Measurements from ENCODE around the gene B4GALT5. TPM values are rescaled to one million over a fixed set of nuclear protein-coding genes. Genes with fewer than 3 reads are reported as not detected.

The B4GALT5 gene
- polyA plus RNA-seq, 1 of the 3 experiments (the other 2 are of a cell fraction): 35.1 TPM

GRCh38 chr20:49710971-49711666 lies 2.6 kb downstream of the B4GALT5 start:
- Histone ChIP-seq H3K79me2 (ENCODE audit: insufficient read depth) (peaks cover 78% of the 10 kb centered on the region), H2AFZ (ENCODE audit: low read depth) (no peak overlapping the region), H3K36me3 (replicated peaks in 1 of 2; ENCODE audit: control insufficient read depth in 1 of 2, insufficient read depth in 2 of 2, low read length in 1 of 2) (no peaks in the 10 kb centered on the region), H3K27me3 (ENCODE audit: insufficient read depth) (no peaks in the 10 kb centered on the region), H3K4me1 (ENCODE audit: control insufficient read depth in 1 of 2, insufficient read depth in 2 of 2, low read depth in 1 of 2, low read length in 1 of 2) (peaks cover 6 to 17% of the 10 kb centered on the region in 2 experiments; a peak in 3 of 4 replicates), H3K9me3 (no peaks in the 10 kb centered on the region), H3K27ac (ENCODE audit: low read depth in 2 of 2, low read length in 1 of 2) (no peak overlapping the region), H3K4me3 (ENCODE audit: low read depth in 2 of 2, low read length in 1 of 2) (peak overlapping the region in 1 of 2 experiments; percentile 93; a peak in 1 of 4 replicates), H3K9me2 (no peaks in the 10 kb centered on the region), H3K4me2 (peak overlapping the region; percentile 88), H3F3A (replicated peaks; ENCODE audit: insufficient read depth) (no peaks in the 10 kb centered on the region), H4K20me1 (ENCODE audit: insufficient read depth) (peaks cover 56% of the 10 kb centered on the region), H3K9ac (no peak overlapping the region)
- WGBS (ENCODE audit: low lambda C conversion rate): 31% methylated on average over 3 of the region's 3 CpGs
- CTCF ChIA-PET: interaction anchor here (1.1 to 1.4 kb wide), 4 partner anchors 13 to 168 kb away, joined by 3 to 5 read pairs (median 4); no protein-coding TSS in a partner anchor
- no peak for TF ChIP-seq YY1 (IDR thresholded peaks at IDR 0.05; ENCODE audit: low read depth)
- TF ChIP-seq TAF1 (IDR thresholded peaks at IDR 0.05; ENCODE audit: borderline replicate concordance, low read depth, low read length): no peak
- TF ChIP-seq REST (IDR thresholded peaks at IDR 0.05; ENCODE audit: low read depth, low read length): no peak
- TF ChIP-seq MEF2A (IDR thresholded peaks at IDR 0.05; ENCODE audit: borderline replicate concordance, low read depth): no peak
- no peak for TF ChIP-seq CHD2 (IDR thresholded peaks at IDR 0.05; ENCODE audit: low read length, partially characterized antibody)
- TF ChIP-seq POLR2AphosphoS5 (IDR thresholded peaks at IDR 0.05; ENCODE audit: low read depth, low read length): no peak
- no peak for TF ChIP-seq IRF3 (IDR thresholded peaks at IDR 0.05; ENCODE audit: low read depth, low read length)
- no peak for TF ChIP-seq USF2 (IDR thresholded peaks at IDR 0.05; ENCODE audit: borderline replicate concordance, low read depth, low read length)
- no peak for DNase-seq
- POLR2A ChIA-PET: interaction anchor here (0.5 kb wide), 1 partner anchor 78 kb away, joined by 4 read pairs; no protein-coding TSS in a partner anchor

GRCh38 chr20:49707118-49707517 lies 6.6 kb downstream of the B4GALT5 start:
- no peak overlapping the region for H2AFZ ChIP-seq (ENCODE audit: low read depth)
- no peak overlapping the region for H3K27ac ChIP-seq (ENCODE audit: low read depth in 2 of 2, low read length in 1 of 2)
- ChIA-PET POLR2A (no interaction called here), CTCF (interaction anchor here (1.3 kb wide), 1 partner anchor 97 kb away, joined by 3 read pairs; no protein-coding TSS in a partner anchor)
- H3K9ac ChIP-seq: no peak overlapping the region
- H3K36me3 ChIP-seq (replicated peaks in 1 of 2; ENCODE audit: control insufficient read depth in 1 of 2, insufficient read depth in 2 of 2, low read length in 1 of 2): no peaks in the 10 kb centered on the region
- H3K4me1 ChIP-seq (ENCODE audit: control insufficient read depth in 1 of 2, insufficient read depth in 2 of 2, low read depth in 1 of 2, low read length in 1 of 2): peaks cover 3 to 18% of the 10 kb centered on the region in 2 experiments; a peak in 3 of 4 replicates
- H3K27me3 ChIP-seq (ENCODE audit: insufficient read depth): no peaks in the 10 kb centered on the region
- H3K9me3 ChIP-seq: no peaks in the 10 kb centered on the region
- H3K9me2 ChIP-seq: no peaks in the 10 kb centered on the region
- H3F3A ChIP-seq (replicated peaks; ENCODE audit: insufficient read depth): no peaks in the 10 kb centered on the region
- no peak for DNase-seq
- H3K79me2 ChIP-seq (ENCODE audit: insufficient read depth): peaks cover 100% of the 10 kb centered on the region
- WGBS (ENCODE audit: low lambda C conversion rate): 76% methylated on average over 3 of the region's 3 CpGs
- H3K4me2 ChIP-seq: no peak overlapping the region
- no peak overlapping the region for H3K4me3 ChIP-seq (ENCODE audit: low read depth in 2 of 2, low read length in 1 of 2)
- H4K20me1 ChIP-seq (ENCODE audit: insufficient read depth): peaks cover 61% of the 10 kb centered on the region
- no peak for TF ChIP-seq POLR2AphosphoS5 (IDR thresholded peaks at IDR 0.05; ENCODE audit: low read depth, low read length)
- TF ChIP-seq EZH2phosphoT487 (IDR thresholded peaks at IDR 0.05; ENCODE audit: borderline replicate concordance, low read depth): no peak
- no peak for TF ChIP-seq CHD2 (IDR thresholded peaks at IDR 0.05; ENCODE audit: low read length, partially characterized antibody)
- no peak for TF ChIP-seq EP300 (IDR thresholded peaks at IDR 0.05; ENCODE audit: borderline replicate concordance in 1 of 2, low read depth in 1 of 2, low read length in 1 of 2)
- no peak for TF ChIP-seq RAD21 (IDR thresholded peaks at IDR 0.05; ENCODE audit: low read length)
- TF ChIP-seq FOXJ3 (CRISPR knock-in tag; IDR thresholded peaks at IDR 0.05): no peak
- TF ChIP-seq TEAD4 (IDR thresholded peaks at IDR 0.05; ENCODE audit: borderline replicate concordance, insufficient read depth): no peak
- no peak for TF ChIP-seq USF1 (IDR thresholded peaks at IDR 0.05; ENCODE audit: borderline replicate concordance, low read depth)
- no peak for TF ChIP-seq IRF3 (IDR thresholded peaks at IDR 0.05; ENCODE audit: low read depth, low read length)

All from SK-N-SH (cell line).